ENCODE data around the gene PXN.

GRCh38 chr12:120292411-120292660, 26.8 kb upstream of the PXN start:
- no peak for TF ChIP-seq CREB5 (CRISPR knock-in tag; IDR thresholded peaks at IDR 0.05; ENCODE audit: low read depth)
- no peak for TF ChIP-seq ZFP30 (CRISPR knock-in tag; IDR thresholded peaks at IDR 0.05)
- TF ChIP-seq CSDC2 (CRISPR knock-in tag; IDR thresholded peaks at IDR 0.05): no peak
- no peak for TF ChIP-seq ESRRG (CRISPR knock-in tag; IDR thresholded peaks at IDR 0.05)
- no peak for TF ChIP-seq ZFP3 (CRISPR knock-in tag; IDR thresholded peaks at IDR 0.05)
- TF ChIP-seq PATZ1 (CRISPR knock-in tag; IDR thresholded peaks at IDR 0.05; ENCODE audit: borderline replicate concordance): no peak
- TF ChIP-seq RARB (CRISPR knock-in tag; IDR thresholded peaks at IDR 0.05): no peak

All from SK-N-SH treated with all-trans-retinoic acid at 6 μM for 48 hours (cell line).